ENCODE results near the gene THSD8. TPM values are rescaled to one million over a fixed set of nuclear protein-coding genes. Genes with fewer than 3 reads are reported as not detected.
"Not testable (repeated sequence)": the region's sequence is repeated elsewhere in the genome, so short reads cannot be mapped to it uniquely, and the experiment has no call there.

The THSD8 gene
- total RNA-seq, 1 donor from 2014 or later: not detected

DNA sequence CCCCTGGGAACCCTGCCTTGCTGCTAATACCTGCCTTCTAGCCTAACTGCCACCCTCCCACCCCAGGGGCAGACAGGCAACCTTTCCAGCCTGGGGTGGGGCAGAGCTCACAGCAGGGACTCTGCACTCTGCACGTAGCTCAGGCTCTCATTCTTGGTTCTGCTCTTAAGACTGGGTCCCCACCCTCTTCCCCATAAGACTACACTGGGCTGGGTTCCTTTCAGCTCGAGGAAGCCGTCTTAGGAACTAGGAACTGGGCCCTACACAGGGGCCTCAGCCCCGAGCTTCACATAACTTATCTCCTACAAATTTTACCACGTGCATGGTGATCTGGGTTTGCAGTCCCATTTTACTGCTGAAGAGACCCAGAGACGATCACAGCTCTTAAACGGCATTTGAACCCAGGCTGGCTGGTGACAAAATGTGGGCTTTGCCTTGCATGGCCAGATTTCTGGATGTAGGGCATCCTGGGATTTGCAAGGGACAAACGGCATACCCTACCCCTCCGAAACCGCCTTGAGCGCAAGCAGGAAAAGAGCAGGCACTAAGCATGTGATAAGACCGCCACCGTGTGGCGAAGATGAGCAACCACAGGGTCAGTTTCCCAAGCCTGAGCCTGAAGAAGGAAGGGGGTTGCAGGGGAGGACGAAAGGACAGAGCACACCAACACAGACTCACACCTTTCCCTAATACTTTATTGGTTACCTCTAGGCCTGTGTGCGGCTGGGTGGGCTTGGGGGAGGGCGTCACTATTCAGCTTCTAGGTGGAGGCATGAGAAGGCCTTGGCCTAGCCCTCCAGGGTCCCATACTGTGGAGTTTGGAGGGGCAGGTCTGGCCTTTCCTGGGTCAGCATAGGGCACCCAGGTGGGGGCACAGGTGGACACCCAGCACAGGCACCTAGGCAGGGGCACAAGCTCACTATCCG is 5.5 kb upstream of the THSD8 start:
- Histone ChIP-seq H3K27ac (no peak overlapping the region), H3K79me2 (ENCODE audit: low read depth) (peaks cover 23% of the 10 kb centered on the region), H3K27me3 (peaks cover 27% of the 10 kb centered on the region), H3K9ac (no peak overlapping the region), H3K4me3 (no peak overlapping the region), H2AFZ (replicated peaks) (no peak overlapping the region), H4K20me1 (ENCODE audit: low read depth) (peaks cover 22% of the 10 kb centered on the region), H3K36me3 (no peaks in the 10 kb centered on the region), H3K9me3 (ENCODE audit: low read depth) (no peaks in the 10 kb centered on the region), H3K4me2 (no peak overlapping the region), H3F3A (ENCODE audit: low read depth) (peaks cover 66% of the 10 kb centered on the region), H3K4me1 (peaks cover 20% of the 10 kb centered on the region)
- H3K27me3 Mint-ChIP-seq (ENCODE audit: insufficient read depth, low read depth): peaks cover 4% of the 10 kb centered on the region
- peak; percentile 93 for DNase-seq (ENCODE audit: low spot score)
- H3K4me1 Mint-ChIP-seq: peaks cover 23% of the 10 kb centered on the region
- H3K9me3 Mint-ChIP-seq: no peaks in the 10 kb centered on the region
- TF ChIP-seq EZH2 (IDR thresholded peaks at IDR 0.05): no peak
- TF ChIP-seq, protein P1, sequence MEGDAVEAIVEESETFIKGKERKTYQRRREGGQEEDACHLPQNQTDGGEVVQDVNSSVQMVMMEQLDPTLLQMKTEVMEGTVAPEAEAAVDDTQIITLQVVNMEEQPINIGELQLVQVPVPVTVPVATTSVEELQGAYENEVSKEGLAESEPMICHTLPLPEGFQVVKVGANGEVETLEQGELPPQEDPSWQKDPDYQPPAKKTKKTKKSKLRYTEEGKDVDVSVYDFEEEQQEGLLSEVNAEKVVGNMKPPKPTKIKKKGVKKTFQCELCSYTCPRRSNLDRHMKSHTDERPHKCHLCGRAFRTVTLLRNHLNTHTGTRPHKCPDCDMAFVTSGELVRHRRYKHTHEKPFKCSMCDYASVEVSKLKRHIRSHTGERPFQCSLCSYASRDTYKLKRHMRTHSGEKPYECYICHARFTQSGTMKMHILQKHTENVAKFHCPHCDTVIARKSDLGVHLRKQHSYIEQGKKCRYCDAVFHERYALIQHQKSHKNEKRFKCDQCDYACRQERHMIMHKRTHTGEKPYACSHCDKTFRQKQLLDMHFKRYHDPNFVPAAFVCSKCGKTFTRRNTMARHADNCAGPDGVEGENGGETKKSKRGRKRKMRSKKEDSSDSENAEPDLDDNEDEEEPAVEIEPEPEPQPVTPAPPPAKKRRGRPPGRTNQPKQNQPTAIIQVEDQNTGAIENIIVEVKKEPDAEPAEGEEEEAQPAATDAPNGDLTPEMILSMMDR (IDR thresholded peaks at IDR 0.05): peak; percentile 90
- peaks cover 7% of the 10 kb centered on the region for H3K36me3 Mint-ChIP-seq
- peak overlapping the region; percentile 80 for H3K27ac Mint-ChIP-seq
- peak overlapping the region; percentile 75 for H3K4me3 Mint-ChIP-seq

DNA sequence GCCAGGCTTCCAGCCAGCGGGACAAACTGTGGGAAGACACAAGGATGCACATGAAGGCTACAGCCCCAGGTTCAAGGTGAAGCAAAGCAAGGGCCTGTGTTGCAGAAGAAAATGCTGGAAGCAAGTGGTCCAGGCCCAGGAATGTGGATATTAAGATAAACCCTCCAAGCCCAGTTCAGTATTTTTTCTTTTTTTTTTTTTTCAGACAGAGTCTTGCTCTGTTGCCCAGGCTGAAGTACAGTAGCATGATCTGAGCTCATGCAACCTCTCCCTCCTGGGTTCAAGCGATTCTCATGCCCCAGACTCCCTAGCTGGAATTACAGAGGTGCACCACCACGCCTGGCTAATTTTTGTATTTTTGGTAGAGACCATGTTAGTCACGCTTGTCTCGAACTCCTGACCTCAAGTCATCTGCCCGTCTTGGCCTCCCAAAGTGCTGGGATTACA is 4.7 kb upstream of the THSD8 start:
- H3K36me3 Mint-ChIP-seq: peaks cover 7% of the 10 kb centered on the region
- H3K27me3 Mint-ChIP-seq (ENCODE audit: insufficient read depth, low read depth): peaks cover 4% of the 10 kb centered on the region
- no peak overlapping the region for H3K4me3 ChIP-seq
- no peak overlapping the region for H3K27ac Mint-ChIP-seq
- no peaks in the 10 kb centered on the region for H3K9me3 Mint-ChIP-seq
- H3K79me2 ChIP-seq (ENCODE audit: low read depth): peaks cover 25% of the 10 kb centered on the region
- H3K9me3 ChIP-seq (ENCODE audit: low read depth): no peaks in the 10 kb centered on the region
- peaks cover 22% of the 10 kb centered on the region for H4K20me1 ChIP-seq (ENCODE audit: low read depth)
- H3K4me1 ChIP-seq: peaks cover 17% of the 10 kb centered on the region
- no peak overlapping the region for H3K4me2 ChIP-seq
- H3F3A ChIP-seq (ENCODE audit: low read depth): peaks cover 60% of the 10 kb centered on the region
- H3K4me3 Mint-ChIP-seq: peak overlapping the region; percentile 75
- H3K4me1 Mint-ChIP-seq: peaks cover 23% of the 10 kb centered on the region
- no peaks in the 10 kb centered on the region for H3K36me3 ChIP-seq
- DNase-seq (ENCODE audit: low spot score): no peak
- no peak overlapping the region for H3K27ac ChIP-seq
- no peak overlapping the region for H2AFZ ChIP-seq (replicated peaks)
- no peak overlapping the region for H3K9ac ChIP-seq
- TF ChIP-seq EZH2phosphoT487 (IDR thresholded peaks at IDR 0.05) (no peak), EZH2 (IDR thresholded peaks at IDR 0.05) (no peak)
- TF ChIP-seq, protein P1 (IDR thresholded peaks at IDR 0.05): no peak
- peaks cover 19% of the 10 kb centered on the region for H3K27me3 ChIP-seq

DNA sequence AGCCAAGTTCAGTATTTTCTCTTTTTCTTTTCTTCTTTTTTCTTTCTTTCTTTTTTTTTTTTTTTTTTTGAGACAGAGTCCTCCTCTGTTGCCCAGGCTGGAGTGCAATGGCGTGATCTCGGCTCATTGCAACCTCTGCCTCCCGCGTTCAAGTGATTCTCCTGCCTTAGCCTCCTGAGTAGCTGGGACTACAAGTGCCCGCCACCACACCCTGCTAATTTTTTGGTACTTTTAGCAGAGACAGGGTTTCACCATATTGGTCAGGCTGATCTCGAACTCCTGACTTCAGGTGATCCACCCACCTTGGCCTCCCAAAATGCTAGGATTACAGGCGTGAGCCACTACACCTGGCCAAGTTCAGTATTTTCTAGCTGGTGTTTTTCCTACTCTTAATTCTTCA is 4.3 kb upstream of the THSD8 start:
- H3K27ac Mint-ChIP-seq; H3K9me3 Mint-ChIP-seq; H3K27ac ChIP-seq; H3K36me3 ChIP-seq; H3K4me3 ChIP-seq; H3K27me3 Mint-ChIP-seq (ENCODE audit: insufficient read depth, low read depth); H2AFZ ChIP-seq (replicated peaks); H3K4me3 Mint-ChIP-seq; DNase-seq (ENCODE audit: low spot score); H3K36me3 Mint-ChIP-seq; H3K4me2 ChIP-seq; H3K9me3 ChIP-seq (ENCODE audit: low read depth); H3K9ac ChIP-seq: not testable (repeated sequence)
- Histone ChIP-seq H3K27me3 (peaks cover 19% of the 10 kb centered on the region), H3K4me1 (peaks cover 17% of the 10 kb centered on the region), H3K79me2 (ENCODE audit: low read depth) (peaks cover 25% of the 10 kb centered on the region), H3F3A (ENCODE audit: low read depth) (peaks cover 60% of the 10 kb centered on the region), H4K20me1 (ENCODE audit: low read depth) (peaks cover 22% of the 10 kb centered on the region)
- H3K4me1 Mint-ChIP-seq: peaks cover 28% of the 10 kb centered on the region
